Stimulated activated CD4-positive, alpha-beta T cell treated with anti-CD3 and anti-CD28 coated beads, Interleukin-4, amount 100 ng/mL, for 1 hour (primary cell): Measurements from ENCODE around the gene CNGA3.

Source experiments
- DNase-seq: peaks from one replicate; pipeline ENCODE4 v3.0.0-alpha.2; 2020

CNGA3 gene

DNA sequence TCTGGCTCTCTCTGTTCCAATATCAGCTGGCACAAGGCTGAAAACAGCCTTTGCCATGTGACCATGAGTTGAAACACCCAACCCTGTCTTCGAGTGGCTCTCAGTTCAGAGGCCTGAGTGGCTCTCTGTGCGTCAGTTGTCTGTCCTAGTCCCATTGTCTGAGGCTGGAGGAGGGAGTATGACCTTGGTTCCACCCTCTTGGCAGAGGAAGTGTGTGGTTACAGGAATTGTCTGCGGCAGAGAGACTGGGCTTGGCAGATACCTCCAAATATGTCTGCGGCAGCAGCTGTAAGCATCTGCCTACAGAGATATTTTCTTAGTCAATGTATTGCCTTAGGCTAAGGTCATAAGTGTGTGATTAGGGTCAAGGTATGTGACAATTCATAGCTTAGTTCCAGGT lies 32.6 kb downstream of the CNGA3 start:
- no peak for DNase-seq

DNA sequence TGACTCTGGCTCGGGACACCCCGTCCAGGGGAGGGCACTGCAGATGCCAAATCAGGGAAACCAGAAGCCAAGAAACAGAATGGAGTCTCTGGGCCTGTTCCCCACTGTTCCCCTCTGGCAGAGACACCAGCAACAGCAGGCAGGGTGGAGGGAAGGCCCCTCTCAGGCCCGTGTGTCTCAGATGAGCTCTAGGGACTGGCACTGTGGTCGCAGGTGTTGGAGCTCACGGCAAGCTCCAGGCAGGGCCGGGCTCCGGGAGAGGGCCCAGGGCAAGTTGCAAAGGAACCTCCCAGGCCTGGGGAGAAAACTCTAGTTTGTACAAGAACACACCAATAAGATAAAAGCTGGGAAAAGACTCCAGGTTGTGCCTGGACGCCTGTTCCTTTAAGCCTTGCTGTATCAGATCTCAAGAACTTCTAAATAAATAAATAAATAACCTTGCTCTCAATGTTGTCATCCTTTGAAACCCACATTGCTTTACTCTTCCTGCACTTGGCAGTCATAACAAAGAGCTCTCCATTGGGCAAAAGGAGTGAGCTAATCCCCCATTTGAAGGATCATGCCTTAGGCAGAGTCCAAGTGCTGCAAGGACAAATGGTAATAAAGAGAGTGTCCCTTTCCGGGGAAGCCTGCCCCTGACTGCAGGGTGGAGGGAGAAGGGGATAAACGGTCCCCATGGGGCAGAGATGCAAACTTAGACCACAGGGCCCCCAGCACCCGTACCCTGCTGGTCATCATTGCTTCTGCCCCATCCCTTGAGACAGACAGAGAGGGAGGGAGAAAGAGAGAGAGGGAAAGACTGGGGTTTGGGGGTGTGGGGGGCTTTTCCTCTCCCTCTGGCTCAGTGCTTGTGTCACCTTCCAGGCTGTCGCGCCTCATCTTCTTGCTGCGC lies 33.3 kb downstream of the CNGA3 start:
- no peak for DNase-seq

- no peak for DNase-seq
Measured at GRCh38 chr2:98380203-98380535, 33.9 kb downstream of the CNGA3 start.

GRCh38 chr2:98381494-98381893 lies 35.2 kb downstream of the CNGA3 start:
- no peak for DNase-seq

- DNase-seq = no peak
Measured at GRCh38 chr2:98382086-98382485, 35.8 kb downstream of the CNGA3 start.

DNA sequence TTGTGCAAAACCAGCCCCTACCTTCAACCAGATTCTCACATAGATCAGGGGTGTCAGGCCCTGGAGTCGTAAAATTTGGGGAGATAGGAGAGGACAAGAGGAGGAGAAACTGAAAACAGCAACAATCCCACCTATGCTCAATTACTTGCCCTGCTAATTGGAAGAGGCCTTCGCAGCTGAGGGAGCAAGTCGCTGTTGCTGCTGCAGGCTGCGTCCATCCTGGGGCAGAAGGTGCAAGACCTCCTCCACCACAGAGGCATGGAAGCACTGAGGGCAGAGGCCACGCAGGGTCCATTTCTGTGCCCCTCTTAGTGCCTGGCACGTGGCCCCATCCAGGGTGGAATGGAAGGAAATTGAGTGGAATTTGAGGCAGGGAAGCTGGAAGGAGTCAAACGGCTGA lies 36.5 kb downstream of the CNGA3 start:
- no peak for DNase-seq

DNA sequence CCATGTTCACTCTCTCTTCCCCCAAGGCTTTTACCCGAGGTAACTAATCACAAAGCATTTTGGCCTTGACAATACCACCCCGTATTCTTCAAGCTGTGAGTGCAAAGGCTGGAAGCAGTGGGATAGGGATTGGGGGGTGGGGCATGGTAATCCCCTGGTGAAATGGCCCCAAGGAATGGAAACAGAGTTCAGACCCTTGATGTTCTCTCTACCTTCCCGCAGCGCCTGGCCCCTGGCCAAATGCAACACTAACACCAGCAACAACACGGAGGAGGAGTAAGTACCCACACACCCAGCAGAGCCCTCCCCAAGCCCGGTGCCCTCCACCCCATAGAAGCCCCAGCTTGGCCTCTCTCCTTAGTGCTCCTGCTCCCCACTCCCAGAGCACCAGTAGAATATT lies 36.9 kb downstream of the CNGA3 start:
- DNase-seq = no peak

DNA sequence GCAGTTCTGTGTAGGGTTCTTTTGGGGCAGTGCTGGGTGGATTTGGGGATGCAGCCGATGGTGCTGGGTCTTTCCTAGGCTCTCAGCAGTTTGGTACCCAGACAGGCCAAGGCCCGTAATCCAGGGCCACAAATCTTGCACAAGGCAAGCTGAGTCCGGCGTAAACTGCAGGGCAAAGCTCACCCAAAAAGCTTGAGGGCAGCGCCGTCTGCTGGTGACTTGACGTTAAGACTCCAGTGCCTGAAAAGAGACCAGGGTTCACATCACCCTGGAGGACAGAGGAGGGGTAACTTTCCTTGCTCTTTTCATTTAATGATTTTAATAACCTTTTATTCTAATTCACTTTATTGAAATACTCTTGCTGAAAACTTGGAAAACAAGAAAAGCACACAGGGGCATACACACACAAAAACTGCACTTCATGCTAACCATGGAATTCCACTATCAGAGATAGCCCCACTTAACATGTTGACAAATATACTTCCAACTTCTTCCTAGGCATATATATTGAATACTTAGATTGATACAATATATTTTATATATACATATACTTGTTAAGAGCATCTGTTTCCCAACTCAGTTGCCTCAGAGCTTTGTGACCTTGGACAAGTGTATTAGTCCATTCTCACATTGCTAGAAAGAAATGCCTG lies 38.9 kb downstream of the CNGA3 start:
- DNase-seq = peak; percentile 73

- no peak for DNase-seq
Measured at GRCh38 chr2:98387478-98387877, 41.2 kb downstream of the CNGA3 start.

DNA sequence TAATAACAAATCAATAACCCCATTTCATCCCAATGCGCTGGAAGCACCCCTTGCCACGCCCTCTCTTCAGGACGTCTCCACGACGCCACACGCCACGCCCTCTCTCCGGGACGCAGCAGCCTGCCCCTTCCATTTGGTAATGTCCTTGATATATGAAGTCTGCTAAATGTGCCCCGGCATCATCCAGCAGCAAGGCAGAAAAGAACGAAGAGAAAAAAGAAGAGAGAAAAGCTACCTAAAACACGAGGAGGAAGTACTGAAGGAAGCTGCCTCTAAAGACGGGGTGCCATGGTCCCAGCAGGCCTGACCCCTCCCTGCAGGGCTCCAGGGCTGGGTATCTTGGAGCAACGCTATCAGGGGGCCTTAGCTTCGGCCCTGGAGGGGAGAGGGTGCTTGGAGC lies 41.8 kb downstream of the CNGA3 start:
- no peak for DNase-seq

DNA sequence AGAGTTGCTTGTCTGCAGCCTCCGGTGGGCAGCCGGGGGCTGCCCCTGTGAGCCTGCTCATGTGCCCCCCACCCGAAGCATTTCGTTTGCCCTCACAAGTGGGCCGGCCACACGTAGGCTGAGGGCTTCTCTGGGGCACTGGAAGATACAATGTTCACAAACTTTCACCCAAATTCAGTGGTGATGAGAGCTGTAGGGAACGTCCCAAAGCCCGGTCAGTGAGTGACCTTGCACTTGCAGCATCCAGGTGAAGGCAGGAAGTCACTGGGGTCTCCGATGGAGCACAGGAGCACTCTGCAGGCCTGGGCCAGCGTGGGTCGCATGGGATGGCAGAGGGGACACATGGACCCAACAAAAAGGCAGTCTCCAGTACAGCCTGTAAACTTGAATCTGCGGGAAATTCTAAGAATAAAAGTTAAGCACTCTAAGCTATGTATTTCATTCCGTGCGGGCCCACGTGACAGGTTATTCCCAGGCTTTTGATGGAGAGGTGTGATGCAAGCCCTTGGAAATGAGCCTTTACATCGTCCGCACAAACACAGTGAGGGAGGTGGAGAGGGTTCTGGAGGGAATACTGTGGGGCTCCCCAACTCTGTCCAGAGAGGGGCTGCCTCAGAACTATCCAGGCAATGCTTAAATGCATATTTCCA lies 42.5 kb downstream of the CNGA3 start:
- no peak for DNase-seq

GRCh38 chr2:98389251-98389605 lies 43.0 kb downstream of the CNGA3 start:
- no peak for DNase-seq

GRCh38 chr2:98390571-98391476 lies 44.6 kb downstream of the CNGA3 start:
- DNase-seq = no peak

GRCh38 chr2:98391581-98392270 lies 45.5 kb downstream of the CNGA3 start:
- no peak for DNase-seq

GRCh38 chr2:98393354-98393753 lies 47.1 kb downstream of the CNGA3 start:
- DNase-seq = no peak

GRCh38 chr2:98394595-98395153 lies 48.4 kb downstream of the CNGA3 start:
- no peak for DNase-seq

GRCh38 chr2:98395977-98396376 lies 49.7 kb downstream of the CNGA3 start:
- DNase-seq = no peak

GRCh38 chr2:98396745-98397355 lies 50.6 kb downstream of the CNGA3 start:
- no peak for DNase-seq

DNA sequence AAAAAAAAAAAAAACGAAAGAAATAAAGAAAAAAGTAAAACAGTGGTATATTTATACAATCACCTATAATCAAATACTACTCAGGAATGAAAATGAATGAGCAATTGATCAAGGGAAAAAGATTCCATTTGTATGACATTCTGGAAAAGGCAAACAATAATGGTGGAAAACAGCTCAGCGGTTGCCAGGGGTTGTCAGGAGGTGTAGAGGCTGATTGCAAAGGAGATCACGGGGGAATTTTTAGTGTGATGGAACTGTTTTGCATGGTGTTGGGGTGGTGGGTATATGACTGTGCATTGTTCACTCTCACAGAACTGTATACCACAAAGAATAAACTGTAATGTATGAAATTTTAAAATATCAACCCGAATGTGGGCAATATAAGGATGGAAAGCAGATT lies 52.9 kb downstream of the CNGA3 start:
- DNase-seq = no peak

DNA sequence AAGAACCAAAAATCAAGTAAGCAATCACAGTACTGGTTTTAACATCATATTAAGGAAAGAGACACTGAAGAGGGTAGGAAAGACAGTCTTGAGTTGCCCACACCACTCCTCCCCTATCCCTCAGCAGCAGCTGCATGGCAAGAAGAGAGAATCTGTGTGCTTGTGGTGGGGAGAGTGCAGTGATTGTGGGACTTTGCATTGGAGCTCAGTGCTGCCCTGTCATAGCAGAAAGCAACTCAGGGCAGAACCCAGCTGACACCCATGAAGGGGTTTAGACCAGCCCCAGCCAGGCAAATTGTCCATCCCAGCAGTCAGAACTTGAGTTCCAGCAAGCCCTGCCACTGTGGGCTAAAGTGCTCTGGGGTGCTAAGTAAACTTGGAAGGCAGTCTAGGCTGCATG lies 57.6 kb downstream of the CNGA3 start:
- DNase-seq = no peak

DNA sequence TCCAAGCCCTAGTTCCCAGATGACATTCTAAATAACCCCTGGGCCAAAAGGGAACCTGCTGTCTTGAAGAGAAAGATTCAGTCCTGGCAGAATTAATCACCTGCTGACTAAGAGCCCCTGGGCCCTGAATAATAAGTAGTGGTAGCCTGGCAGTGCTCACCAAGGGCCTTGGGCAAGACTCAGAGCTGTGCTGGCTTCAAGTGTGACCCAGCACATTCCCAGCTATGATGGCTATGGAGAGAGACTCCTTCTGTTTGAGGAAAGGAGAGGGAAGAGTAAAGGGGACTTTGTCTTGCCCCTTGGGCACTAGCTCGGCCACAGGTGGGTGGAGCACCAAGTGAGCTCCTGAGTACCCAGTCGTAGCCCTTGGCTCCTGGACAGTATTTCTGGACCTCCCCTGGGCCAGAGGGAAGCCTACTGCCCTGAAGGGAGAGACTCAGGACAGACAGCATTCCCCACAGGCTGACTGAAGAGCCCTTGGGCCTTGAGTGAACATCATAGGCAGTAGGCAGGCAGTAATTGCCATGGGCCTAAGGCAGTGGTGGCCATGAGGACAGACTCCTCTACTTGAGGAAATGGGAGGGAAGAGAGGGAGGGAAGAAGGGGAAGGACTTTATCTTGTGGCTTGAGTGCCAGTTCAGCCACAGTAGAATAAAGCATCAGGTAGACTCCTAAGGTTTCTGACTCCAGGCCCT lies 58.4 kb downstream of the CNGA3 start:
- DNase-seq = no peak
